Ectodermal cell (in vitro differentiated cells): ENCODE data around the gene HDHD3.
A peak's percentile ranks its signal among the peaks of the same experiment; 100 is the strongest.
"Not testable (repeated sequence)": the region's sequence is repeated elsewhere in the genome, so short reads cannot be mapped to it uniquely, and the experiment has no call there.

Experiments used
- H3K27ac ChIP-seq: 2 replicates; pipeline ENCODE4 v1.7.0; 2013; ENCODE audit warnings: mild to moderate bottlenecking, low read depth, low read length; ENCODE audit not compliant: insufficient read depth, poor library complexity, severe bottlenecking
- H3K27me3 ChIP-seq: 2 replicates; pipeline ENCODE4 v1.7.0; 2013; ENCODE audit warnings: mild to moderate bottlenecking, low read length; ENCODE audit not compliant: insufficient read depth, control insufficient read depth, poor library complexity, severe bottlenecking
- H3K36me3 ChIP-seq: one replicate; pipeline ENCODE4 v1.7.0; 2013; ENCODE audit warnings: low read length; ENCODE audit not compliant: control insufficient read depth, insufficient read depth
- H3K4me1 ChIP-seq: one replicate; pipeline ENCODE4 v1.7.0; 2013; ENCODE audit warnings: low read length; ENCODE audit not compliant: control insufficient read depth, insufficient read depth
- H3K4me3 ChIP-seq: 2 replicates; pipeline ENCODE4 v1.7.0; 2013; ENCODE audit warnings: low read depth, low read length, control low read depth; ENCODE audit not compliant: insufficient read depth
- H3K9me3 ChIP-seq: 2 replicates; pipeline ENCODE4 v1.7.0; 2013; ENCODE audit warnings: mild to moderate bottlenecking, low read length, moderate library complexity; ENCODE audit not compliant: control insufficient read depth
- WGBS, 2 experiments: methylation state at CpG; one replicate each; pipeline ENCODE4 v1.1.7; 2013; ENCODE audit warnings: missing lambda C conversion rate in 2 of 2; 5-methylcytosine and 5-hydroxymethylcytosine counted together

Gene HDHD3

DNA sequence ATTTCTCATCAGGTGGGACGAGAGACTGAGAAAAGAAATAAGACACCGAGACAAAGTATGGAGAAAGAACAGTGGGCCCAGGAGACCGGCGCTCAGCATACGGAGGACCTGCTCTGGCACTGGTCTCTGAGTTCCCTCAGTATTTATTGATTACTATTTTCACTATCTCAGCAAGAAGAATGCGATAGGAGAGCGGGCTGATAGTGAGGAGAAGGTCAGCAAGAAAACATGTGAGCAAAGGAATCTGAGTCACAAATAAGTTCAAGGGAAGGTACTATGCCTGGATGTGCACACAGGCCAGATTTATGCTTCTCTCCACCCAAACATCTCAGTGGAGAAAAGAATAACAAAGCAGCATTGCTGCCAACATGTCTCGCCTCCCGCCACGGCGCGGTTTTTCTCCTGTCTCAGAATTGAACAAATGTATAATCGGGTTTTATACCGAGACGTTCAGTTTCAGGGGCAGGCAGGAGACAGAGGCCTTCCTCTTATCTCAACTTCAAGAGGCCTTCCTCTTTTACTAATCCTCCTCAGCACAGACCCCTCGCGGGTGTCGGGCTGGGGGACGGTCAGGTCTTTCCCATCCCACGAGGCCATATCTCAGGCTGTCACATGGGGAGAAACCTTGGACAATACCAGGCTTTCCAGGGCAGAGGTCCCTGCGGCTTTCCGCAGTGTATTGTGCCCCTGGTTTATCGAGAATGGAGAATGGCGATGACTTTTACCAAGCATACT is 2.5 kb upstream of the HDHD3 start:
- not testable (repeated sequence) for H3K9me3 ChIP-seq, H3K36me3 ChIP-seq, H3K4me1 ChIP-seq, H3K27ac ChIP-seq, H3K27me3 ChIP-seq, H3K4me3 ChIP-seq
- 85 to 88% methylated on average over 24 of the region's 24 CpGs for WGBS, 2 experiments

DNA sequence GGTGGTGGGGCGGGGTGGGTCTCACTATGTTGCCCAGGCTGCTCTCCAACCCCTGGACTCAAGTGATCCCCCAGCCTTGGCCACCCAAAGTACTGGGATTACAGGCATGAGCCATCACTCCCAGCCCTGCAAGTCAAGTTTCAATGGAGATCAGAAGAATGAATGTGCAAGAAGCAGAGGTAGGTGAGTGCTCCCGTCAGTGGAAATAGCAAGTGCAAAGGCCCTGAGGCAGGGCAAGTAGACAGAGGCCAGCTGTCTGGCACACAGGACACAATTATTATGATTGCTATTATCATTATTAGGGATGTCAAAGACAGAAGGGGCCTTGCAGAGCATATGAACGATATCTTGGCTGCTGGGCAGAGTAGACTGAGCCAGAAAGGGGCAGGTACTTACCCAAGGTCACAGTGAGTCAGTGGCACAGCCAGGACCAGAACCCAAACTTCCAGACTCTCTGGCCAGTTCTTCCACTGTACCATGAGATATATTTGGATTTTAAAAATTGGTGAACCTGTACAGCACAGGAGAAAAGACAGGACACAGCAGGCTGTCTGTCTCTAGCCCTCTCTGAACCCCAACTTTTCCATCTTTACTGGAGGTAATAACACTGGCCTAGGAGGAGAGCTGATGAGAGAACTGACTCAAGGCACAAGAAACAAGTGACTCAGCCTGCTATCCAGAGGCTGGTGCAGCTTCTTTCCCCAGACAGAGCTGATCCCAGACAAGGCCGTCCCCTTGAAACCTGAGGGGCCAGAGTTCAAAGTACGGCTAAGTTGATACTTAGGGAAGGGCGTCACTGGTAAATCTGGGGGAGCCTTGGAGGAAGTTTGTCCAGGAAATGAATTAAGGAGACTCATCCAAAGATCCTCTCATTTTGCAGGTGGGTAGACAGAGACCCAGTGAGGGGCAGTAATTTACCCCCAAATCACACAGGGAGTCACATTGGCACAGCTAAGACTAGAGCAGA is 1.4 kb downstream of the HDHD3 start:
- H3K36me3 ChIP-seq: peaks cover 5% of the 10 kb centered on the region
- 83 to 84% methylated on average over 6 of the region's 6 CpGs for WGBS, 2 experiments
- no peaks in the 10 kb centered on the region for H3K27me3 ChIP-seq
- no peaks in the 10 kb centered on the region for H3K9me3 ChIP-seq
- H3K4me3 ChIP-seq: peak overlapping the region; percentile 19
- H3K27ac ChIP-seq: no peak overlapping the region
- H3K4me1 ChIP-seq: no peaks in the 10 kb centered on the region

DNA sequence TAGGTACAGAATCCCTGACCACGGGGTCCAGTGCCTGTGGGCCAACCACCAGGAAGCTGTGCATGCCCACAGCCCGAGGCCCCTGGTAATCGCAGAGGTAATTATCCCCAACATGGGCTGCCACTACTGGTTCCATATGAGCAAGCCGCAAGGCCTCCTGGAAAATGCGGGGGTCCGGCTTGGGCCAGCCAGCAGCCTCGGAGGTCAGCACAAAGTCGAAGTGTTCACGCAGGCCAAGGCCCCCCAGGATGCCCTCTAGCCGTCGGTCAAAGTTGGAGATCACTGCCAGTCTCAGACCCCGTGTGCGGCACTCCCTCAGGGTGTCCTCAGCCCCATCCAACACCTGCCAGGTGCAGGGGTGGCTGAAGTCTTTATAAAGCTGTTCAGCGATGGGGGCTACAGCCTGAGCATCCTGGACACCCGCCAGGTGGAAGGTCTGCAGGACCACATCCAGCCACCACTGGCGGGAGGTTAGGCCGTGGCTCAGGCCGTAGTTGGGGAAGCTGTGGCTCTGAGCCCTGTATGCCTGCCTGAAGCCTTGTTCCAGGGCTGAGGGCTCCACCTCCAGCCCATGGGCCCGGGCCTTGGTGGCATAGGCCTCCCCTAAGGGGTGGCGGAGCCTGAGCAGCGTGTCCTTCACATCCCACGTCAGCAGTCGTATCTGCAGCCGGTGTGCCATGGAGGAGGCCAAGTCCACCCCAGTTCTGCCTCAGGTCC is 3.0 kb downstream of the HDHD3 start:
- WGBS, 2 experiments: 93 to 94% methylated on average over 24 of the region's 24 CpGs
- H3K9me3 ChIP-seq: no peaks in the 10 kb centered on the region
- no peak overlapping the region for H3K4me3 ChIP-seq
- H3K27ac ChIP-seq: no peak overlapping the region
- H3K4me1 ChIP-seq: no peaks in the 10 kb centered on the region
- no peaks in the 10 kb centered on the region for H3K27me3 ChIP-seq
- H3K36me3 ChIP-seq: peaks cover 5% of the 10 kb centered on the region

DNA sequence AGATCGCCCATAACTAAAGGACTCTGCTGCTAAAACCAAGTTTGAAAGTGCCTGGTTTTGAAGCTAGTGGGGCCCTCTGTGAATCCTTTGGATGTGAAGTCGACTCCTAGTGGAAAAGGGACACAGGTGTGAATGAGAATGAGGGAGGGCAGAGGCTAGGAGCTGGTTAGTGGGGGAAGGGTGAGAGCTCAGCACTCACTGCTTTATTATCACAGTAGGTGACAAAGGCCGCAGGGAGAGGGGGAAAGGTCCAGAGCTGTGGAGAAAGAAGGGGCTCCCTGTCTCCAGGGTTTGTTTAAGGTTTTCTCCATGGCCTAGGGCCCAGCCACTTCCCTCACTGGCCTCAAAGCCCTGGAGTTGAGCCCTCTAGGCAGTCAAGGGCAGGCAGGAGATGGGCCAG is 3.5 kb downstream of the HDHD3 start:
- 71 to 75% methylated on average over 3 of the region's 3 CpGs for WGBS, 2 experiments
- Histone ChIP-seq H3K36me3 (peaks cover 5% of the 10 kb centered on the region), H3K4me1 (no peaks in the 10 kb centered on the region), H3K27ac (no peak overlapping the region), H3K4me3 (no peak overlapping the region), H3K27me3 (no peaks in the 10 kb centered on the region), H3K9me3 (no peaks in the 10 kb centered on the region)

DNA sequence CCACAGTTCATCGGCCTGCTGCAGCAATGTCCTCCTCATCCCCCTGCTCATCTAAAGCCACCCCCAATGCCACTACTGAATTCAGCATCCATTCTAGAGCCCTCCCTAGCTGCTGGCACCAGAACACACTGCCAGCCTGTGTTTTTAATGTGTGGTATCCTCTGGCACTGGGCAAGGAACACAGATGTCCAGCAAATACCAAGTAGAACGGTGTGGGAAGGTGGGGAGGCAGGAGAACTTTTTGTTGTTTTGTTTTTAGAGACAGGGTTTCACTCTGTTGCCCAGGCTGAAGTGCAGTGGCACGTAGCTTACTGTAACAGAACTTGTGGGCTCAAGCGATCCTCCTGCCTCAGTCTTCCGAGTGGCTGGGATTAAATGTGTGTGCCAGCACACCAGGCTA is 4.7 kb downstream of the HDHD3 start:
- no peaks in the 10 kb centered on the region for H3K9me3 ChIP-seq
- no peak overlapping the region for H3K4me3 ChIP-seq
- no peak overlapping the region for H3K27ac ChIP-seq
- H3K36me3 ChIP-seq: peaks cover 5% of the 10 kb centered on the region
- no peaks in the 10 kb centered on the region for H3K4me1 ChIP-seq
- no peaks in the 10 kb centered on the region for H3K27me3 ChIP-seq
- WGBS, 2 experiments: 93 to 95% methylated on average over 5 of the region's 5 CpGs

DNA sequence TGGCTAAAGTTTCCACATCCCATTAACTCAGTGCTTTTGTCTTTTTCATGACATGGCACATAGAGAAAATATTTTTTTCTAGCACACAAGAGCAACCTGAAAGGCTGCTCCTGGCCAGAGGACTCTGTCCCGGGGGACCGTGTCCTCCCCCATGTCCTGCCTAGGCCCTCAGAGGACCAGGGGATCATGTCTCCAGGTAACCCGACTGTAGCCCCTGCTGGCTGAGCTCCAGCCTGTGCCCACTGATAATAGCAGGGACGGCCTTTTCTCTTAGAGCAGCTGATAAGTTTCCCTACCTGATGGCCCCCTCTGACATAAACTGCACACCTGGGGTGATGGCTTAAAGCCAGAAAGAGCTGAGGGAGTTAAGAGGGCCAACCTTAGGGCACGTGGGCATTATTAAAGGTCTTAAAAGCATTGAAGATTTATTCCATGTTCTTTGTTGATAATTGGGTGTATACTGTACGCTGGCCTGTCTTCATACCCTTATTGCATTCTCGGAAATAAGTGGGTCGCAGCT is 5.9 kb downstream of the HDHD3 start:
- Histone ChIP-seq H3K36me3 (peaks cover 5% of the 10 kb centered on the region), H3K4me3 (no peak overlapping the region), H3K27me3 (no peaks in the 10 kb centered on the region), H3K9me3 (no peaks in the 10 kb centered on the region), H3K4me1 (no peaks in the 10 kb centered on the region), H3K27ac (no peak overlapping the region)
- WGBS, 2 experiments: 89 to 90% methylated on average over 8 of the region's 8 CpGs

DNA sequence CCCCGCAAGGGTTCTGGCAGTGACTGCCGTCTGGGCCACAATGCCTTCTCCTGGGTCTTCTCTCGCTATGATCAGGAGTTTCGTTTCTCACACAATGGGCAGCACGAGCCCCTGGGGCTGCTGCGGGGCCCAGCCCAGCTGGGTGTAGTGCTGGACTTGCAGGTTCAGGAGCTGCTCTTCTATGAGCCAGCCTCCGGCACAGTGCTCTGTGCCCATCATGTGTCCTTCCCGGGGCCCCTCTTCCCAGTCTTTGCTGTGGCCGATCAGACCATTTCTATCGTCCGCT is 7.0 kb downstream of the HDHD3 start:
- H3K4me3 ChIP-seq: no peak overlapping the region
- peaks cover 5% of the 10 kb centered on the region for H3K36me3 ChIP-seq
- no peaks in the 10 kb centered on the region for H3K27me3 ChIP-seq
- no peaks in the 10 kb centered on the region for H3K9me3 ChIP-seq
- H3K4me1 ChIP-seq: no peaks in the 10 kb centered on the region
- H3K27ac ChIP-seq: no peak overlapping the region
- 84 to 85% methylated on average over 11 of the region's 11 CpGs for WGBS, 2 experiments

DNA sequence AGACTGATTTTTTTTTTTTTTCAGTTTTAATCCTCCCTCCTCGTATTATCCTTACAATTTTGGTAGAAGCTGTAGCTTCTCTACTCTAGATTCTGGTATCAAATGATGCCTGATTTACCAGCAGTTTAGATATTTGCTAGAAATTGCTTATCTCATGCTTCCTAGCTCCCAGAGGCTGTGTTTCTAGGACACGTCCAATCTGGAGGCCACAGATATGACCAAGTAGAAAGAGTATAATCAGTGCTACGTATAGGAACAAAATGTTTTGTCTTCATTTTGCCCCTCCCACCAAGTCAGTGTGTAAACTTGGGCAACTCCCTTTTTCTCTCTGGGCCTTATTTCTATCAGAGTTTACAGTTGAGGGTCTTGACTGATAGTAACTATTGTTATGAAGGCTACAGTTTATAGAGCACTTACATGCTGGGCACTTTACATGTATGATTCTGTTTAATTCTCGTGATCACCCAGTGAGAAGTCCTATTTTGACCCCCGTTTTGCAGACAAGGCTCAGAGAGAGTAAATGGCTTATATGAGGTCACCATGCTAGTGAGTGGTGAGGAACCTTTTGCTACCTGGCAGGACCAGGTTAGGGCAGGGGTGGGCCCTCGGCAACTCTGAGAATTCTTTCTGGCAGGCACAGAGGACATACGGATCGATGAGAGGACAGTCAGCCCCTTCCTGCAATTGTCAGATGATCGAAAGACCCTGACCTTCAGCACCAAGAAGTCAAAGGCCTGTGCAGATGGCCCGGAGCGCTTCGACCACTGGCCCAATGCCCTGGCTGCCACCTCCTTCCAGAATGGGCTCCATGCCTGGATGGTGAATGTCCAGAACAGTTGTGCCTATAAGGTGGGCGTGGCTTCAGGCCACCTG is 7.6 kb downstream of the HDHD3 start:
- 85 to 95% methylated on average over 11 to 13 of the region's 13 CpGs for WGBS, 2 experiments
- no peaks in the 10 kb centered on the region for H3K4me1 ChIP-seq
- H3K9me3 ChIP-seq: no peaks in the 10 kb centered on the region
- H3K36me3 ChIP-seq: peaks cover 5% of the 10 kb centered on the region
- H3K27ac ChIP-seq: no peak overlapping the region
- no peak overlapping the region for H3K4me3 ChIP-seq
- H3K27me3 ChIP-seq: no peaks in the 10 kb centered on the region

DNA sequence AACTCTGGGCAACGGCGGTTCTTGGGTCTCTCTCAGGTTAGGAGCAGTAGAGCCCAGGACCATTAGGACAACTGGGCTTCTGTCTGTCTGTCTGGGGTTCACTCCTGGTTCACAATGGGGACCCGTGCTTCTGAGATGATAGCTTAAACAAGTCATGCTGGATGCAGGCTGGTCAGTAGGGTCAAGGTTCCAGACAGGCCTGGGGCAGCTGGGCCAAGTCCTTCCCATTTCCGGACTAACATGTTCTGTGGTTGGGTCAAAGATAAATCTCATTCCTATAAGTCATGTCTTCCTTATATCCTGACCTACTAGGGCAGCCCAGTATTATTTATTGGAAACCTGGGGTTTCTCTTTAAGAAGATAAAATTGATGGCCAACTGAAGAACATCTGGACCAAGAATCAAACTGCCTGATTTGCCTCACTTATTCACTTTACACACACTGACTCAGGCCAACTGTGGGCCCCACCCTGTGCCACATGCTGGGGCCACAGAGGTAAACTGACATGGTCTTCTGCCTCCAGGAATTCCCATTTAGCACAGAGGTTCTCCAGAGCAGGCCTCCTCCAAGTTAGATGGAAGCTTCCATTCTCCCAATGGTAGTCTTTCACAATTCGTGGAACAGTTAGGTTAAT is 8.3 kb downstream of the HDHD3 start:
- Histone ChIP-seq H3K27me3 (no peaks in the 10 kb centered on the region), H3K27ac (no peak overlapping the region), H3K9me3 (no peaks in the 10 kb centered on the region), H3K4me3 (no peak overlapping the region), H3K36me3 (no peaks in the 10 kb centered on the region), H3K4me1 (no peaks in the 10 kb centered on the region)
- WGBS, 2 experiments: 89 to 90% methylated on average over 5 of the region's 5 CpGs
